Rectal smooth muscle tissue (tissue), 1 donor: ENCODE results near the gene ATP11B.

Experiments used
- H3K27ac ChIP-seq: one replicate; pipeline ENCODE4 v1.7.0; 2013; ENCODE audit warnings: low read depth, low read length, inconsistent platforms
- H3K27me3 ChIP-seq: one replicate; pipeline ENCODE4 v1.7.0; 2013; ENCODE audit warnings: low read length; ENCODE audit not compliant: control insufficient read depth, insufficient read depth
- H3K36me3 ChIP-seq: one replicate; pipeline ENCODE4 v1.7.0; 2013; ENCODE audit warnings: low read length; ENCODE audit not compliant: control insufficient read depth, insufficient read depth
- H3K4me1 ChIP-seq: one replicate; pipeline ENCODE4 v1.7.0; 2013; ENCODE audit warnings: low read length; ENCODE audit not compliant: control insufficient read depth, insufficient read depth
- H3K4me3 ChIP-seq: one replicate; pipeline ENCODE4 v1.7.0; 2013; ENCODE audit warnings: low read length
- H3K9ac ChIP-seq: one replicate; pipeline ENCODE4 v1.7.0; 2013; ENCODE audit warnings: low read length

Gene ATP11B

GRCh38 chr3:182959474-182960350 is 166.4 kb downstream of the ATP11B start:
- Histone ChIP-seq H3K27me3 (no peaks in the 10 kb centered on the region), H3K4me3 (no peak overlapping the region), H3K4me1 (no peaks in the 10 kb centered on the region), H3K36me3 (peaks cover 2% of the 10 kb centered on the region), H3K9ac (no peak overlapping the region), H3K27ac (no peak overlapping the region)

DNA sequence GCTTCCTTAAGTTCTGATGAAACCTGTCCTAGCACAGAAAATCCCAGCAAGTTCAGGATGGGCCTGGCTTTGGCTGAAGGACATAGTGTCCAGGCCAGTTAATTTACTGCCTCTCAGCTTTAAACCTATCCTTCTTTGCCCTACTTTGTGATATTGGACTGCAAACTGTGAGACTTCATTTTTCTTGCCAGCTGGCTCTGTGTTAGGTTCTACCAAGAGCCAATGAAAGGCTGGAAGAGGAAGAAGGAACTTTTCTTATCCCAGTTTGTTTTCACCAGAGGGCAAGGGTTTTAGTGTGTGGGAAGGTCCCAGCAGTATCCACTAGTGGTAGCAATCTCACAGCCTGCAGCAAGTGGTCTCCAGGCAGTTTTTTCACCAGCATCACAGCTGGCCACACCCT is 168.9 kb downstream of the ATP11B start:
- Histone ChIP-seq H3K4me1 (no peaks in the 10 kb centered on the region), H3K36me3 (peaks cover 4% of the 10 kb centered on the region), H3K27me3 (no peaks in the 10 kb centered on the region), H3K4me3 (no peak overlapping the region), H3K9ac (no peak overlapping the region), H3K27ac (no peak overlapping the region)

DNA sequence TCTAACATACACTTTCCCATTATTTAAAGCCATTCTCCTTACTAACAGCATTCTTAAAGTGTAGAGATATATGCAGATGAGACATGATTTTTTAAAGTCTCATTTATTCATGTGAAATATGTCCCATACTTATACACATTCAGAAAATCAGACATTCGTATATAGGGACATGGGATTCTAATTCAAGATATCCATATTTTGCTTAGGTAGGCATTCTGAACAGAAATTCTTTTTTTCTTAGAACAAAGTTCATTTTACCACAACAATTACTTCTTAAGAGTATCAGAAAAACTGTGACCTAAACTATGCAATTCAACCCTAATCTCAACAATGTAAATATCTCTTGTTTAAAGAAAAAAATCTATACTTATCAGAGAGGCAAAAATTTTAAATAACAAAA is 170.9 kb downstream of the ATP11B start:
- Histone ChIP-seq H3K4me1 (peaks cover 2% of the 10 kb centered on the region), H3K4me3 (no peak overlapping the region), H3K27me3 (no peaks in the 10 kb centered on the region), H3K9ac (no peak overlapping the region), H3K27ac (no peak overlapping the region), H3K36me3 (peaks cover 2% of the 10 kb centered on the region)

GRCh38 chr3:182965861-182966366 is 172.6 kb downstream of the ATP11B start:
- H3K9ac ChIP-seq = no peak overlapping the region

GRCh38 chr3:182967218-182968204 is 174.2 kb downstream of the ATP11B start:
- Histone ChIP-seq H3K9ac (no peak overlapping the region), H3K4me1 (peaks cover 4% of the 10 kb centered on the region), H3K36me3 (peaks cover 2% of the 10 kb centered on the region), H3K27ac (no peak overlapping the region), H3K4me3 (no peak overlapping the region), H3K27me3 (no peaks in the 10 kb centered on the region)

More at GRCh38 chr3:182965861-182966366, 172.6 kb downstream of the ATP11B start:
- no peak overlapping the region for H3K4me3 ChIP-seq
- no peaks in the 10 kb centered on the region for H3K27me3 ChIP-seq
- H3K27ac ChIP-seq = no peak overlapping the region
- peaks cover 4% of the 10 kb centered on the region for H3K4me1 ChIP-seq
- H3K36me3 ChIP-seq = peaks cover 2% of the 10 kb centered on the region

DNA sequence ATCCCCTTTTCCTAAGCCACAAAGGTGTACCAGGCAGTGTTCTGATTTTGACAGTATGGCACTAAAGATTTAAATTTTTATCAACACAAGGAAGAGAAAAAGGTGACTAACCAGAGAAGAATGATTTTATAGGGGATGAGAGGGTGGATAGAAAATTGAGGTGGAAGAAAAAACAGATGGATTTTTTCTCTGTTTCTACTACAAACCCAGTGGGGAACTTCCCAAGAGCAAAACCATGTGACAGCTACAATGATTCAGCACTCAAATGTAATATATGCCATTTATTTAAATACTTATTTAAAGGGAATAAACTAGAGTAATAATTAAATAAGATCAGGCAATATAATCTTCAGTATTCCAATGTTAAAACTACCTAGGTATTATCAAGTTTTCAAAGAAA is 176.0 kb downstream of the ATP11B start:
- Histone ChIP-seq H3K27ac (no peak overlapping the region), H3K4me1 (peaks cover 4% of the 10 kb centered on the region), H3K9ac (no peak overlapping the region), H3K27me3 (no peaks in the 10 kb centered on the region), H3K4me3 (no peak overlapping the region), H3K36me3 (peaks cover 2% of the 10 kb centered on the region)

- H3K27ac ChIP-seq = no peak overlapping the region
- H3K4me1 ChIP-seq = peaks cover 4% of the 10 kb centered on the region
- peaks cover 2% of the 10 kb centered on the region for H3K36me3 ChIP-seq
- H3K4me3 ChIP-seq = no peak overlapping the region
- no peak overlapping the region for H3K9ac ChIP-seq
- H3K27me3 ChIP-seq = no peaks in the 10 kb centered on the region
Measured at GRCh38 chr3:182969853-182970252, 176.5 kb downstream of the ATP11B start.

GRCh38 chr3:182970811-182971418 is 177.6 kb downstream of the ATP11B start:
- Histone ChIP-seq H3K27me3 (no peaks in the 10 kb centered on the region), H3K9ac (no peak overlapping the region), H3K4me3 (no peak overlapping the region), H3K4me1 (peaks cover 4% of the 10 kb centered on the region), H3K27ac (no peak overlapping the region), H3K36me3 (peaks cover 1% of the 10 kb centered on the region)
